Uterus (tissue), 2 donors: ENCODE data around the gene LYPD8.

Experiments
- POLR2A ChIP-seq, 2 donors: fragments of 450-650 bp; IDR thresholded peaks; one replicate each; pipeline ENCODE4 v1.6.1; 2016; ENCODE audit warnings: antibody characterized with exemption in 2 of 2, mild to moderate bottlenecking in 1 of 2, moderate library complexity in 1 of 2
- TF ChIP-seq, protein P1 (sequence below), 4 experiments: fragments of 200-600 bp in 2 of 4; fragments of 450-650 bp in 2 of 4; sonication (generic) in 2 of 4; IDR thresholded peaks; one replicate each; pipeline ENCODE4 v1.5.1; 2016 to 2019; ENCODE audit warnings: antibody characterized with exemption in 4 of 4, mild to moderate bottlenecking in 2 of 4, moderate library complexity in 1 of 4

DNA sequence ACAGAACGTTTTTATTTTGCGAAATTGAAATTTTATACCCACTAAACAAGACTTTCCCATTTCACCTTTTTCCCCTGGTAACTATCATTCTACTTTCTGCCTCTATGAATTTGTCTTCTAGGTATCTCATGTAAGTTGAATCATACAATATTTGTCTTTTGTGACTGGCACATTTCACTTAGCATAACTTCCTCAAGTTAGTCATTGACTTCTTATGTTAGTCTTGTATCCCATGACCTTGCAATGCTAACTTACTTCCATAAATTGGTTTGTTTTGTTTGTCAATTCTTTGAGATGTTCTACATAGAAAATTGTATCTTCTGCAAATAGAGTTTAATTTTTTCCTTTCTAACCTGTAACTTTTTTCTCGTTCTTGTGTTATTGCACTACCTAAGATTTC lies 43.2 kb upstream of the LYPD8 start:
- TF ChIP-seq, protein P1, sequence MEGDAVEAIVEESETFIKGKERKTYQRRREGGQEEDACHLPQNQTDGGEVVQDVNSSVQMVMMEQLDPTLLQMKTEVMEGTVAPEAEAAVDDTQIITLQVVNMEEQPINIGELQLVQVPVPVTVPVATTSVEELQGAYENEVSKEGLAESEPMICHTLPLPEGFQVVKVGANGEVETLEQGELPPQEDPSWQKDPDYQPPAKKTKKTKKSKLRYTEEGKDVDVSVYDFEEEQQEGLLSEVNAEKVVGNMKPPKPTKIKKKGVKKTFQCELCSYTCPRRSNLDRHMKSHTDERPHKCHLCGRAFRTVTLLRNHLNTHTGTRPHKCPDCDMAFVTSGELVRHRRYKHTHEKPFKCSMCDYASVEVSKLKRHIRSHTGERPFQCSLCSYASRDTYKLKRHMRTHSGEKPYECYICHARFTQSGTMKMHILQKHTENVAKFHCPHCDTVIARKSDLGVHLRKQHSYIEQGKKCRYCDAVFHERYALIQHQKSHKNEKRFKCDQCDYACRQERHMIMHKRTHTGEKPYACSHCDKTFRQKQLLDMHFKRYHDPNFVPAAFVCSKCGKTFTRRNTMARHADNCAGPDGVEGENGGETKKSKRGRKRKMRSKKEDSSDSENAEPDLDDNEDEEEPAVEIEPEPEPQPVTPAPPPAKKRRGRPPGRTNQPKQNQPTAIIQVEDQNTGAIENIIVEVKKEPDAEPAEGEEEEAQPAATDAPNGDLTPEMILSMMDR (IDR thresholded peaks at IDR 0.05) = no peak
- TF ChIP-seq POLR2A (IDR thresholded peaks at IDR 0.05) = no peak
